ENCODE data around the gene TRIM46.
"Not testable (repeated sequence)": the region's sequence is repeated elsewhere in the genome, so short reads cannot be mapped to it uniquely, and the experiment has no call there.

Gene TRIM46

DNA sequence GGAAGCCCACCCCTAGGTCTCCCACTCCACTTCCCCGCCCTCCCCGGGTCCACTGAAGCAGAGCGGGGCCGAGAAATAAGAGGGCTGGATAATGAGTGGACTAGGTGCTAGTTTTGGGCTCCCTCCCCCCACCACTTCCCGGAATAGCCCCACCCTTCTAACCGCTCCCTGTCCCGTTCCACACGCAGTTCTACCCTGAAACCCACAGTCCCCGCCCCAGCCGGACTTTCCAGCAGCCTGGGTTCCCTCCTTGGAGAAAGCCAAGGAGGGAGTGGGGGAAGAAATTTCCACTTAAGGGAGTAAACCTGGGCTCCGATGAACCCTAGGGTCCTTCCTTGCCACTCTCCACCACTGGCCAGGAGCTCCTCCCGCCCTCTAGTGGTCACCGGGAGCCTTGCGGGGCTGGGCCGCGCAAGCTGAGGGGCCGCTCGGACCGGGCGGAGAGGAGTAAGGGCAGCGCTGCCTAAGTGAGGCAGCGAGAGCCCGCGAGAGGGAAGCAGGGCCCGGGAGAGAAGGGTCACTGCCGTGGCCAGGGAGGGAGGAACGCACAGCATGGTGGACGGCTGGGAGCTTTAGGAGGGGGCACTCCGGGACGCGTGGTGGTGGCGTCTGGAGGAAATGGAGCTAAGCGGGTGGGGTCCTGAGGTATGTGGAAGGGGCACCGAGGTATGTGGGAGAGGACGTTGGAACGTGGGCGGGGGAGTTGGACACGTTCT is 19.8 kb downstream of the TRIM46 start:
- no peaks in the 10 kb centered on the region for H3K79me2 ChIP-seq (ENCODE audit: insufficient read depth, low read depth)
- peak overlapping the region; percentile 93 for H2AFZ ChIP-seq (ENCODE audit: low read depth)
- TF ChIP-seq, protein P1, sequence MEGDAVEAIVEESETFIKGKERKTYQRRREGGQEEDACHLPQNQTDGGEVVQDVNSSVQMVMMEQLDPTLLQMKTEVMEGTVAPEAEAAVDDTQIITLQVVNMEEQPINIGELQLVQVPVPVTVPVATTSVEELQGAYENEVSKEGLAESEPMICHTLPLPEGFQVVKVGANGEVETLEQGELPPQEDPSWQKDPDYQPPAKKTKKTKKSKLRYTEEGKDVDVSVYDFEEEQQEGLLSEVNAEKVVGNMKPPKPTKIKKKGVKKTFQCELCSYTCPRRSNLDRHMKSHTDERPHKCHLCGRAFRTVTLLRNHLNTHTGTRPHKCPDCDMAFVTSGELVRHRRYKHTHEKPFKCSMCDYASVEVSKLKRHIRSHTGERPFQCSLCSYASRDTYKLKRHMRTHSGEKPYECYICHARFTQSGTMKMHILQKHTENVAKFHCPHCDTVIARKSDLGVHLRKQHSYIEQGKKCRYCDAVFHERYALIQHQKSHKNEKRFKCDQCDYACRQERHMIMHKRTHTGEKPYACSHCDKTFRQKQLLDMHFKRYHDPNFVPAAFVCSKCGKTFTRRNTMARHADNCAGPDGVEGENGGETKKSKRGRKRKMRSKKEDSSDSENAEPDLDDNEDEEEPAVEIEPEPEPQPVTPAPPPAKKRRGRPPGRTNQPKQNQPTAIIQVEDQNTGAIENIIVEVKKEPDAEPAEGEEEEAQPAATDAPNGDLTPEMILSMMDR (conservative IDR thresholded peaks at IDR 0.05; ENCODE audit: low read depth, low read length): peak; percentile 100
- no peaks in the 10 kb centered on the region for H3K36me3 ChIP-seq (ENCODE audit: insufficient read depth)
- 0 out of 2 replicates have a peak, but pooled peaks cover 4% of the 10 kb centered on the region for H3K27me3 ChIP-seq (ENCODE audit: insufficient read depth, low read depth)
- peak overlapping the region; percentile 95 for H3K4me2 ChIP-seq
- H3K4me1 ChIP-seq (ENCODE audit: low read depth, poor library complexity, severe bottlenecking): peaks cover 26% of the 10 kb centered on the region
- H3K9ac ChIP-seq: peak overlapping the region; percentile 89
- H4K20me1 ChIP-seq (ENCODE audit: insufficient read depth): no peaks in the 10 kb centered on the region
- H3K27ac ChIP-seq: peak overlapping the region; percentile 82
- peak overlapping the region; percentile 98 for H3K4me3 ChIP-seq (IDR thresholded peaks at IDR 0.05; ENCODE audit: insufficient read depth, low read depth, low read length)

DNA sequence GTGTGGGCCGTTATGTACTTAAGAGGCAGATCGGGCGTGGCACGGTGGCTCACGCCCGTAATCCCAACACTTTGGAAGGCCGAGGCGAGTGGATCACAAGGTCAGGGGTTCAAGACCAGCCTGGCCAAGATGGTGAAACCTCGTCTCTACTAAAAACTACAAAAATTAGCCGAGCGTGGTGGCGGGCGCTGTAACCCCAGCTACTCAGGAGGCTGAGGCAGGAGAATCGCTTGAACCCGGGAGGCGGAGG is 20.3 kb downstream of the TRIM46 start:
- H2AFZ ChIP-seq (ENCODE audit: low read depth): peak overlapping the region; percentile 93
- not testable (repeated sequence) for H3K36me3 ChIP-seq (ENCODE audit: insufficient read depth); H4K20me1 ChIP-seq (ENCODE audit: insufficient read depth); H3K79me2 ChIP-seq (ENCODE audit: insufficient read depth, low read depth); H3K27me3 ChIP-seq (ENCODE audit: insufficient read depth, low read depth)
- peak overlapping the region; percentile 89 for H3K9ac ChIP-seq
- peak overlapping the region; percentile 95 for H3K4me2 ChIP-seq
- H3K4me3 ChIP-seq (IDR thresholded peaks at IDR 0.05; ENCODE audit: insufficient read depth, low read depth, low read length): peak overlapping the region; percentile 98
- peak overlapping the region; percentile 82 for H3K27ac ChIP-seq
- H3K4me1 ChIP-seq (ENCODE audit: low read depth, poor library complexity, severe bottlenecking): peaks cover 26% of the 10 kb centered on the region

DNA sequence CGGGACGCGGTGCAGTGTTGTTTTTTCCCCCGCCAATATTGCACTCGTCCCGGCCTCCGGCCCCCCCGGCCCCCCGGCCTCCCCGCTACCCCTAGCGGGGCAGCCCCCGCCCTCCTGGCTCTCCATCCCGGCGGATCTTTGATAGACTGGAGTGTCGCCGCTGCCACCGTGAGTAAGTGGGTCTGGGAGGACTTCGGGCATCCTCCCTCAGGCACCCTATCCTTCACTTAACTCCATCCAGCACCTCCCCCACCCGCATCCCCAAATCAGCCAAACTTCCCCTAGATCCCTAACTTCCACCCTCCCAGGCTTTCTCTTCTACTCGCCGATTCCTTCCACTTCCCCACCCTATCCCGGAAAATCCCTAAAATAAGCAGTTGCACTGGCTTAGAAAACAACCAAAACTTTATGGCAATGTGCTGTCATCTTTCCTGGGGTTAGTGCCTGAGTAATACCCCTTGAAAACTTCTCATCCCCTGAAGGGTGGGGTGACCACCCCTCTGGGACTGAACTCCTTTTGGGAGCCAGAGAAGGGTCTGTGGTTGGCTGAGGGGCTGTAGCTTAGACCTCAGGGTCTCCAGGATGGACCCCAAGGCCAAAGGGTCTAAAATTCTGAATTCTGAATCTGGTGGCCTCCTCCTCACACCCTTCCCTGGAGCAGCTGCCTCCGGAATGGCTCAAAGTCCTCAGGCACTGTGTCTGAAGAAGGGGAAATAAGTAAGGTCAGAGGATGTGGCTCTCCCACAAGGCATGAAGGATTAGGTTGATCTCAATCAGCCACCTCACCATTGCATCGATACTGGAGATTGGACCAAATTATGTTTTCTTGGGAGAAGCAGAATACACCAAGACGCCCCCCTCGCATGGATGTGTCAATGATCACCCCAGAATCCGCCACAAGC is 21.8 kb downstream of the TRIM46 start:
- peak overlapping the region; percentile 95 for H3K4me2 ChIP-seq
- peak overlapping the region; percentile 93; the same call in 1 of the 2 replicates for H2AFZ ChIP-seq (ENCODE audit: low read depth)
- H3K27ac ChIP-seq: no peak overlapping the region; the same call in 1 of the 2 replicates

DNA sequence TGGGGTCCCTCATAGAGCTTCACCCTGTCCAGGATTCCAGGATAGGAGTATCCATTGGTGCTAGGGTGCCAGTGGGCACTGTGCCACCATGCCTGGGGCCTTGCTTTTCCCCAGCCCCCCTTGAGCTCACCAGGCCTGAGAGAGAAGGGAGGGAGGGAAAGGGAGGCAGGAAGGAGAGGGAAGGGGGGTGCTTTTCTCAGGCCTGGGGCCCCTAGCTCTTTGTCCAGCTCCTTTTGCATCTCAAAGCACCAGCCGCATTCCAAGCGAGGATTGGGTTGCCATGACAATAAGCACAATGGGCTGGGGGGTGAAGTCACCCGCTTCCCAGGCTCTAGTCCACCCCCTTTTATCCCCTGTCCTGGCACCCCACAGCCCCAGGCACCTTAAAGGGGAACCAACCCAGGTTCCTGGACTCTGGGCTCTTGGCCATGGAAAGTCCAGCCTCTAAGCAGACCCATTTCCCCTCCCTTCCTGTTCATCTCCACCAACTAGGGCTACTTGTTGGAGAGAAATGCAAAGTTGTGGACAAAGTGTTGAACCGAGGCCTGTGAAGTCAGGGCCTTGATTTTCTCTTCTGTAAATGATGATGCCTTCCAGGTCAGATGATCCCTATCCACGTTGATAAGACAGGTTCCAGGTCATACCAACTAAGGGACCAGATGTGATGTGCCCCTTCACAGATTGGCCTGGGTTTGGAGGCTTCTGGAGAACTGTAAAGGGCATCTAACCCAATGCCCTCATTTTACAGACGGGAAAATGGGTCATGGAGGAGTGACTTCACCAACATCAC is 22.6 kb downstream of the TRIM46 start:
- H3K9ac ChIP-seq: no peak overlapping the region
- no peak overlapping the region for H3K4me3 ChIP-seq (IDR thresholded peaks at IDR 0.05; ENCODE audit: insufficient read depth, low read depth, low read length)
- H3K79me2 ChIP-seq (ENCODE audit: insufficient read depth, low read depth): no peaks in the 10 kb centered on the region
- no peak overlapping the region for H3K27ac ChIP-seq
- H3K27me3 ChIP-seq (ENCODE audit: insufficient read depth, low read depth): 0 out of 2 replicates have a peak, but pooled peaks cover 4% of the 10 kb centered on the region
- H3K4me2 ChIP-seq: peak overlapping the region; percentile 95
- H4K20me1 ChIP-seq (ENCODE audit: insufficient read depth): no peaks in the 10 kb centered on the region
- H2AFZ ChIP-seq (ENCODE audit: low read depth): no peak overlapping the region
- H3K36me3 ChIP-seq (ENCODE audit: insufficient read depth): no peaks in the 10 kb centered on the region
- TF ChIP-seq, protein P1 (conservative IDR thresholded peaks at IDR 0.05; ENCODE audit: low read depth, low read length): no peak
- peaks cover 26% of the 10 kb centered on the region for H3K4me1 ChIP-seq (ENCODE audit: low read depth, poor library complexity, severe bottlenecking)

More for the DNA sequence above, 21.8 kb downstream of the TRIM46 start:
- Histone ChIP-seq H3K4me3 (IDR thresholded peaks at IDR 0.05; ENCODE audit: insufficient read depth, low read depth, low read length) (no peak overlapping the region), H3K4me1 (ENCODE audit: low read depth, poor library complexity, severe bottlenecking) (peaks cover 26% of the 10 kb centered on the region), H3K36me3 (ENCODE audit: insufficient read depth) (no peaks in the 10 kb centered on the region), H3K9ac (peak overlapping the region; percentile 89; the same call in 1 of the 2 replicates), H3K27me3 (ENCODE audit: insufficient read depth, low read depth) (0 out of 2 replicates have a peak, but pooled peaks cover 4% of the 10 kb centered on the region), H3K79me2 (ENCODE audit: insufficient read depth, low read depth) (no peaks in the 10 kb centered on the region), H4K20me1 (ENCODE audit: insufficient read depth) (no peaks in the 10 kb centered on the region)
- TF ChIP-seq, protein P1 (conservative IDR thresholded peaks at IDR 0.05; ENCODE audit: low read depth, low read length): no peak
